NAMALWA (cell line): Measurements from ENCODE around the gene MYO7B.
"Not testable (repeated sequence)": the region's sequence is repeated elsewhere in the genome, so short reads cannot be mapped to it uniquely, and the experiment has no call there.

Experiments used
- DNase-seq: peaks from one replicate; pipeline ENCODE4 v3.0.0-alpha.2; 2015; ENCODE audit warnings: low spot score

Gene MYO7B

GRCh38 chr2:127552846-127553245, 17.4 kb downstream of the MYO7B start:
- DNase-seq: no peak

GRCh38 chr2:127558911-127559310, 23.4 kb downstream of the MYO7B start:
- DNase-seq: no peak

GRCh38 chr2:127559454-127559853, 24.0 kb downstream of the MYO7B start:
- DNase-seq: no peak

DNA sequence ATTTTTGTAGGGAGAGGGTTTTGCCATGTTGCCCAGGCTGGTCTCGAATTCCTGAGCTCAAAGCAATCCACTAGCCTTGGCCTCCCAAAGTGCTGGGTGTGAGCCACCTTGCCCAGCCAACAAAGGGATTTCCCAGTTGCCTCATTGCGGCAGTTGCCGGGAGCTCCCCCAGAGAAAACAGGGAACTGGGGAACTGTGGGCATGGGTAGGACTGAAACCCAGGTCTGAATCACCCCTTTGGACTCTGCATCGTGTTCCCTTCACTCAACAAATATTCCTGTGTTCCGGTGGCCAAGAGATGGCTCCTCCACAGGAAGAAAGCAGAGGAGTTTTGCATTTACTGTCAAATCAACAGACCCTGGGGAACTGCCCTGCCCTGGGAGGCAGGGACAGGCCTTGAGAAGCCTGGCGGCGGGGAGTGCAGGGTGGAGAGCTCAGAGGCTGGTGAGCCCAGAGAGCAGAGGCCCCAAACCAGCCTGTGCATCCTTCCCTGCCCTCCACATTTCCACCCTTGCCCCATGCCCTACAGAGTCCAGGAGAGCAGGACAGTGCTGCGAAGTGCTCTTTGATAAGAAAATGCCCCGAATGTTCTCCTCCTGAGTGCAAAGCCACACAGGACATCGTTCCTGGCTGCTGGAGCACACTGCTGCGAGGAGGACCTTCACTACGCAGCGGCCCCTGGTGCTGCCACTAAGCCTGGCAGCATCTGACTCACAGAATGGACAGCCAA, 24.9 kb downstream of the MYO7B start:
- no peak for DNase-seq

DNA sequence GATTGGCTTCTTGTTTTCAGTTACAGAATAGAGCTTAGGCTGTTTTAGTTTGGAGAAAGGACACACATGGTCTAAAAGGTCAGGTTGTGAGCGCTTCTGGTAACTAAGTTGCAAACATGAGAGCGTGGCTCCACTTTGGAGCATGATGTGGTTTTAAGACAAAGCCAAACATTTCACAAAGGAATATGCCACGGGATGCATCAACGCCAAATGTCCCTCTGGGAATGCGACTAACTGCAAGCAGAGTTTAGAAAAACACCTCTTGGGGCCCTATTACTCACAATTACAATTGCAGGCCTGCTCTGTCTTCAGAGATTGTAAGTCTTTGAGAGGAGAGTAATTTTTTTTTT, 25.4 kb downstream of the MYO7B start:
- no peak for DNase-seq

DNA sequence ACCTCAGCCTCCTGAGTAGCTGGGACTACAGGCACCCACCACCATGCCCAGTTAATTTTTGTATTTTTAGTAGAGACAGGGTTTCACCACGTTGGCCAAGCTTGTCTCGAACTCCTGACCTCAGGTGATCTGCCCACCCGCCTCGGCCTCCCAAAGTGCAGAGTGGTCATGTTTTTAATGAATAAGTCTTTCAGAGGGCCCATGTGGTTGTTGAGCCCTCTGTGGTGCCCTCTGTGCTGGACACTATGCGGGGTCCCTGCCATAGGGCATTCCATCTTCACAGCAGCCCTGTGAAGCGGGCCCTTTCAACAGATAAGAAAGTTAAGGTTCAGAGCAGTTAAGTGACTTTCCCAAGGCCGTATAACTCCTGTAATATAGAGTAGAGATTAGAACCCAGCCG, 25.9 kb downstream of the MYO7B start:
- DNase-seq: no peak

GRCh38 chr2:127562936-127563335, 27.5 kb downstream of the MYO7B start:
- DNase-seq: no peak

DNA sequence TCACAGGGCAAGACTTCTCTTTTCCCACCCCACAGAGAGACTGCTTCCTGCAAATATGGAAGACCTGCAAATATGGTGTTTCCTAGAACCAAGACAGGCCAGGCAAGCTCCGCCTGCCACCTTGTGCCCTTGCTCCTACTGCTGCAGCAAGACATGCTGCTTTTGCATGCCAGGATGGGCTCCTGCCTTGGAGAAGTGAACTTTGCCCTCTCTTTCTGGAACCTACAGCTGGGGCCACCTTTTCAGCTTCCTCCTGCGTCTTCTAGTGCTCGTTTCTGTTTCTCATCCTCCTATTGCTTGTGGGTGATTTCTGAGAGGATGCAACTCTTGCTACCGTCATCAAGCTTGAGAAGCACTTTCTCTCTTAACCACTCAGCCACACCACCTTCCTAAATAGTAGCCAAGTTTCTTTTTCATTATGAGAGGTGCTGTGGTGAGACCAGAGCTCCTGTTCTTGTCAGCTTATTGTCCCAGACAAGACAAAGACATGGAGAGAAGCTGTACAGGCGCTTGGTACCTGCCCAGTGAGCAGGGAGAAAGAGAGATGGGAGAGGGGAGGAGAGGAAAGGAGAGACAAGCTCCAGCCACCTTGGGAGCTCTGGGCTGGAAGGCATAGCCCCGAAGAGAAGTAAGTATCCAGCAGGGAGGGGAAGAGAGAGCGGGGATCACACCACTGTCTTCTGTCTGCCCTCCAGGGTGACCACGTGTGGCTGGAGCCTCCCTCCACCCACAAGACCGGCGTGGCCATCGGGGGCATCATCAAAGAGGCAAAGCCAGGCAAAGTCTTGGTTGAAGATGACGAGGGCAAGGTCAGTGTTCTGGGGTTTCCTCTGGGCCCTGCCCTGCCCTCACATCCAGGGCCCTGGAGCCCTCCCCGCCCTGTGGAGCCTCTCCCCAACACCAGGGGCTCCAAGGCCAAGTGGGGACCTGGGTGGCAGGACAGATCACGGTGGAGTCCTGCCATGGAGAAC, 28.3 kb downstream of the MYO7B start:
- peak; percentile 34 for DNase-seq

DNA sequence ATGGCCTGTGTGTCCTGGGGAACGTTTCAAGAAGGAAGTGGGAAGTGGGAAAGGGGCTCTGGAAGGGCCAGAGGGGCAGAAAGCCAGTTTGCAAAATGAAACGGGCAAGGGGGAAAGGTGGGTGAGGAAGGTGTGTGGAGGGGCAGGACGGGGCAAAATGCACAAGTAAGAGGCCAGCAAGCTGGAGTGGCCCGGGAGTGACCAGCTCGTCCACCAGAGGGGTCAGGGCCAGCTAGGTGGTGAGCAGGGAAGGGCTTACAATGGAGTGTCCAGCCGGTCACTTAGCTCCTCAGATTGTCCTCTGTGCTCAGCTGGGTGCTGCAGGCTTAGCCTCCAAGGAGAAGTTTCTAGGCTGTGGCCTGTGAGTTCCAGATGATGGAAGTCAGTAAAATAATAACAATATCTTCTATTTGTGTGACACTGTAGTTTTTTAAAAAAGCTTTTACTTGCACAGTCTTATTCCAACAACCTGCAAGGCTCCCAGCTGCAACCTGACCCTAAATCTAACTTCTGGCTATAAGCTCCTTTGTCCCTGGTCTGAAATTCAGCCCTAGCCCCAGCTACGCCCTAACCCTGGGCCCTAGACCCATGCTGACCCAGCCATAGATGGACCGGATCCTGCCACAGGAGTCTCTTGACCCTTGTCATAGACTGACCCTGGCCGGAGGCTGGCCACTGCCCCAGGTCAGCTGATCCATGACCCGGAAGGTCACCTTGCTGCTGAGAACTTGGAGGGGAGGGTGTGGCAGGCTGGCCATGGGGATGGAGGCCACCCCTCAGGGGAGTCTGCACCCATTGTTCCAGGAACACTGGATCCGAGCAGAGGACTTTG, 29.2 kb downstream of the MYO7B start:
- no peak for DNase-seq

GRCh38 chr2:127565261-127566138, 30.0 kb downstream of the MYO7B start:
- DNase-seq: no peak

DNA sequence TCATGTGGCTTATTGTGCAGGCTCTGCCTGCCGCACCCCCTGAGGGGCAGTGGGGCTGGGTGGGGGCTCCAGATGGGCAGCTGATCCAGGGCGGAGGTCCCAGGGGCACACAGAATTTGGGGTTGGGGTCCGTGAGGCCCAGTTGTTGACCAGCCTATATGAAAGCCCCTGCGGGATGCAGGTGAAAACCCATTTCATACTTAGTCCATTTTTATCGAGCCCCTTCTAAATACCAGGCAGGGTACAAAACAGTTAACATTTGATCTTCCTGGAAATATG, 30.6 kb downstream of the MYO7B start:
- no peak for DNase-seq

- DNase-seq: no peak
These were observed 31.1 kb downstream of the MYO7B start for GRCh38 chr2:127566576-127566975.

DNA sequence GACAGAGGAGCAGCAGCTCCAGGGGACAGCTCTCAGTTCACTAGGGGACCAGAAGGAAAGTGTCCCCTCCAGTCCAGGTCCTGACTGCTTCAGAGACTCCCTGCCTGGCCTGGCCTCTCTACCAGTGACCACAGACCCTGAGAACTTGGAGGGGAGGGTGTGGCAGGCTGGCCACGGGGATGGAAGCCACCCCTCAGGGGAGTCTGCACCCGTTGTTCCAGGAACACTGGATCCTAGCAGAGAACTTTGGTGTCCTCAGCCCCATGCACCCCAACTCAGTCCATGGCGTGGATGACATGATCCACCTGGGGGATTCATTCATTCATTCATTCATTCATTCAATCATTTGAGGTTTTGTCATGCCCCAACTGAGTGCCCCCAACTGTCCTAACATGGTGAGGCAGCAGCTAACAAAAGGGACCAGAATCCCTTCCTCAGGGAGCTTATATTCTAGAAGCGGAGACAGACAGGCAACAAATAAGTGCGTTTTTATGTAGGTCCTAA, 31.9 kb downstream of the MYO7B start:
- no peak for DNase-seq

GRCh38 chr2:127568128-127568527, 32.6 kb downstream of the MYO7B start:
- DNase-seq: no peak

- no peak for DNase-seq
These were observed 34.2 kb downstream of the MYO7B start for GRCh38 chr2:127569666-127570065.

- no peak for DNase-seq
These were observed 35.1 kb downstream of the MYO7B start for GRCh38 chr2:127570282-127571250.

GRCh38 chr2:127572352-127572751, 36.9 kb downstream of the MYO7B start:
- DNase-seq: not testable (repeated sequence)

GRCh38 chr2:127572841-127573240, 37.4 kb downstream of the MYO7B start:
- DNase-seq: no peak

- no peak for DNase-seq
These were observed 37.8 kb downstream of the MYO7B start for GRCh38 chr2:127573298-127573697.

DNA sequence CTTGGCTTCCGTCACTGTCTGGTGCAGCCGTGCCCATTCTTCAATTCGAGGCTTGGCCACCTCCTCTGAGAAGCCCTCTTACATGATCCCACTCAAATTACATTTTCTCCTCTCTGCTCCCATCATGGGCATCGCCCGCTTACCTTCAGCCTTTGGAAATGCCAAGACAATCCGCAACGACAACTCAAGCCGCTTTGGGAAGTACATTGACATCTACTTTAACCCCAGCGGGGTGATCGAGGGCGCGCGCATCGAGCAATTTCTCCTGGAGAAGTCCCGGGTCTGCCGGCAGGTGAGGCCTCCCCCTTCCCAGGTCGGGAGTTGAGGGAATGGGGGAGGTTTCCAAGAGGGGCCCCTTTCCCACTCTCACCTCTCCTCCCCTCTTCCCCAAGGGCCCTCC, 38.3 kb downstream of the MYO7B start:
- DNase-seq: no peak
